Prostate gland (tissue), 2 donors: Measurements from ENCODE around the gene CDH11.

ENCODE experiments used
- POLR2A ChIP-seq: fragments of 450-650 bp; IDR thresholded peaks from one replicate; pipeline ENCODE4 v1.6.1; 2016; ENCODE audit warnings: antibody characterized with exemption, mild to moderate bottlenecking
- TF ChIP-seq, protein P1 (sequence below), 4 experiments: fragments of 200-600 bp in 2 of 4; fragments of 450-650 bp in 2 of 4; sonication (generic) in 2 of 4; IDR thresholded peaks; 1 replicate in 3 of 4; 2 replicates in 1 of 4; pipeline ENCODE4 v1.5.1; 2016 to 2019; ENCODE audit warnings: antibody characterized with exemption in 4 of 4, mild to moderate bottlenecking in 2 of 4, moderate library complexity in 2 of 4

DNA sequence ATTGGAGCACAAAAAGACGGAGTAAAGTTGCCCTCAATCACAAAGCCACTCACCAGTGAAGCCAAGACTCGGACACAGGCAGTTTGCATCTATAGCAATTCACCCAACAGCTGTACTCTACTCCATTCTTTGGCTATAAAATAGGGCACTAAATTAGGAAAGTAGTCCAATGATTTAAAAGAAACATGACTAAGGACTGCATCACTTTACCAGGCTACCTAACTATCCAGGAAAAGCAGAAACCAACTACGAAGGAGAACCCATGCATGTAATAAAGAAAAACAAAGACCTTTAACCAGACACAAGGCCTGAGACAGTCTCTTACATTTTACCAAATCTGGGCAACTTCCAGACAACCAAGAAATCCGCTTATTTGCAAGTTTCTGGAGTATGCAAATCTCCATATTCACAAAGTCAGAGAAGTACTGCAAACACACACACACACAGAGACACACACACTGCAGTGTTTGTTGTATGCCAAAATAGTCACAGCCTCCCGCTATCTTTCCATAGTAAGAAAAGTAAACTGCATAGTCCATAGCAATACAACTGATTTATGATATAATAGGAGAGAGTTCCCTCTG lies 59.8 kb downstream of the CDH11 start:
- TF ChIP-seq POLR2A: no peak
- TF ChIP-seq, protein P1, sequence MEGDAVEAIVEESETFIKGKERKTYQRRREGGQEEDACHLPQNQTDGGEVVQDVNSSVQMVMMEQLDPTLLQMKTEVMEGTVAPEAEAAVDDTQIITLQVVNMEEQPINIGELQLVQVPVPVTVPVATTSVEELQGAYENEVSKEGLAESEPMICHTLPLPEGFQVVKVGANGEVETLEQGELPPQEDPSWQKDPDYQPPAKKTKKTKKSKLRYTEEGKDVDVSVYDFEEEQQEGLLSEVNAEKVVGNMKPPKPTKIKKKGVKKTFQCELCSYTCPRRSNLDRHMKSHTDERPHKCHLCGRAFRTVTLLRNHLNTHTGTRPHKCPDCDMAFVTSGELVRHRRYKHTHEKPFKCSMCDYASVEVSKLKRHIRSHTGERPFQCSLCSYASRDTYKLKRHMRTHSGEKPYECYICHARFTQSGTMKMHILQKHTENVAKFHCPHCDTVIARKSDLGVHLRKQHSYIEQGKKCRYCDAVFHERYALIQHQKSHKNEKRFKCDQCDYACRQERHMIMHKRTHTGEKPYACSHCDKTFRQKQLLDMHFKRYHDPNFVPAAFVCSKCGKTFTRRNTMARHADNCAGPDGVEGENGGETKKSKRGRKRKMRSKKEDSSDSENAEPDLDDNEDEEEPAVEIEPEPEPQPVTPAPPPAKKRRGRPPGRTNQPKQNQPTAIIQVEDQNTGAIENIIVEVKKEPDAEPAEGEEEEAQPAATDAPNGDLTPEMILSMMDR (IDR thresholded peaks at IDR 0.05): no peak
